HEK293 (cell line): ENCODE measurements around the gene PLAC1.

ENCODE experiments used
- CTCF ChIP-seq: fragments of 450-650 bp; formaldehyde crosslinking; IDR thresholded peaks from 2 replicates; pipeline ENCODE4 v1.5.1; 2016; ENCODE audit warnings: missing biosample characterization, missing genetic modification characterization
- ZNF121 ChIP-seq: fragments of 450-650 bp; formaldehyde crosslinking; IDR thresholded peaks from 2 replicates; pipeline ENCODE4 v1.5.1; 2016; ENCODE audit warnings: missing biosample characterization, missing genetic modification characterization
- ZNF404 ChIP-seq: fragments of 450-650 bp; formaldehyde crosslinking; IDR thresholded peaks from 2 replicates; pipeline ENCODE4 v1.5.1; 2017; ENCODE audit warnings: missing biosample characterization, missing genetic modification characterization

DNA sequence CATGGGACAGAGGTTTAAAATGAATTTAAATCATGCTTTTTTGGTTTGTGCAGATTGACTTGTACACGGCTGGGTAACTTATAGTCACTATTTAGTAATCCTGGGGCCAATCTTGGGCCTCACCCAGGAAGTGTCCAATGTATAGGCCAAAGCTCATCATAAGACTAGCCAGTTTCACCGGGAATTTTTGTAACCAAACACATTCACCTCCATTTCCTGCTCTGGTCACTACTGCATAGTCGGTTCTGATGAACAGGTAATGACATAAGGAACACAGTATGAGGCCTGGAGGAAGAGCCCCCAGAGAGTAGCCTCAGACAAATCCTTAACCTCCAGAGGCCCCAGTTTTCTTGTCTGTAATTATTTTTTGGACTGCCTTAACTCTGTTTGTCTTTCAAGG, 116.4 kb downstream of the PLAC1 start:
- TF ChIP-seq CTCF (no peak), ZNF121 (tag by site-specific recombination) (no peak), ZNF404 (tag by site-specific recombination) (no peak)
